ENCODE measurements around the gene GOLGA8N. TPM values are rescaled to one million over a fixed set of nuclear protein-coding genes. Genes with fewer than 3 reads are reported as not detected.

The GOLGA8N gene
- total RNA-seq, 3 donors from 2014 or later (not counting 1 experiment from before 2014, with no cell fraction given) = 50.5 to 238 (median 72.9) TPM

- H3K4me3 ChIP-seq (ENCODE audit: low read length) = no peak overlapping the region
- intact Hi-C loops (cut with micrococcal nuclease) = no loop called here
- Mint-ChIP-seq H3K27me3 (ENCODE audit: low read depth in 2 of 2) (peaks cover 0 to 3% of the 10 kb centered on the region in 2 donors), H3K4me3 (no peak overlapping the region), H3K27ac (no peak overlapping the region), H3K9me3 (no peaks in the 10 kb centered on the region), H3K4me1 (peaks cover 4% of the 10 kb centered on the region in 2 donors), H3K36me3 (peaks cover 8% of the 10 kb centered on the region)
- H3K9me3 ChIP-seq (ENCODE audit: control insufficient read depth, insufficient read depth, low read length) = no peaks in the 10 kb centered on the region
- H3K27ac ChIP-seq (ENCODE audit: low read length) = no peak overlapping the region
- peaks cover 8% of the 10 kb centered on the region for H3K36me3 ChIP-seq (ENCODE audit: control insufficient read depth, insufficient read depth, low read length)
- TF ChIP-seq CTCF (IDR thresholded peaks at IDR 0.05) = no peak
- DNase-seq (no peak), ATAC-seq (no peak)
- H3K4me1 ChIP-seq (ENCODE audit: control insufficient read depth, insufficient read depth, low read length) = peaks cover under 1% of the 10 kb centered on the region
- 94% methylated on average over 3 of the region's 3 CpGs for WGBS (ENCODE audit: insufficient coverage)
- H3K27me3 ChIP-seq (ENCODE audit: control insufficient read depth, insufficient read depth, low read length) = no peaks in the 10 kb centered on the region
Measured at GRCh38 chr15:32636410-32636809, 43.2 kb downstream of the GOLGA8N start.

- H3K27me3 ChIP-seq (ENCODE audit: control insufficient read depth, insufficient read depth, low read length) = no peaks in the 10 kb centered on the region
- H3K4me1 ChIP-seq (ENCODE audit: control insufficient read depth, insufficient read depth, low read length) = peaks cover 3% of the 10 kb centered on the region
- 89% methylated on average over 8 of the region's 8 CpGs for WGBS (ENCODE audit: insufficient coverage)
- intact Hi-C loops (cut with micrococcal nuclease) = no loop called here
- H3K27ac ChIP-seq (ENCODE audit: low read length) = no peak overlapping the region
- DNase-seq = no peak
- Mint-ChIP-seq H3K36me3 (peaks cover 8% of the 10 kb centered on the region), H3K4me3 (no peak overlapping the region), H3K4me1 (peaks cover 9 to 10% of the 10 kb centered on the region in 2 donors), H3K27ac (no peak overlapping the region), H3K27me3 (ENCODE audit: low read depth in 2 of 2) (peaks cover 0 to 7% of the 10 kb centered on the region in 2 donors), H3K9me3 (no peaks in the 10 kb centered on the region)
- peaks cover 8% of the 10 kb centered on the region for H3K36me3 ChIP-seq (ENCODE audit: control insufficient read depth, insufficient read depth, low read length)
- H3K4me3 ChIP-seq (ENCODE audit: low read length) = no peak overlapping the region
- no peak for TF ChIP-seq CTCF (IDR thresholded peaks at IDR 0.05)
- ATAC-seq = no peak
- H3K9me3 ChIP-seq (ENCODE audit: control insufficient read depth, insufficient read depth, low read length) = no peaks in the 10 kb centered on the region
Measured at GRCh38 chr15:32636908-32637567, 43.8 kb downstream of the GOLGA8N start.

- no peaks in the 10 kb centered on the region for H3K27me3 ChIP-seq (ENCODE audit: control insufficient read depth, insufficient read depth, low read length)
- ATAC-seq (no peak), DNase-seq (no peak)
- Mint-ChIP-seq H3K36me3 (peaks cover 8% of the 10 kb centered on the region), H3K27ac (no peak overlapping the region), H3K9me3 (no peaks in the 10 kb centered on the region), H3K4me1 (peaks cover 9 to 10% of the 10 kb centered on the region in 2 donors), H3K27me3 (ENCODE audit: low read depth in 2 of 2) (peaks cover 0 to 7% of the 10 kb centered on the region in 2 donors), H3K4me3 (no peak overlapping the region)
- peaks cover 3% of the 10 kb centered on the region for H3K4me1 ChIP-seq (ENCODE audit: control insufficient read depth, insufficient read depth, low read length)
- no CpG with 5 or more reads among the region's 1 CpG for WGBS (ENCODE audit: insufficient coverage)
- no peak overlapping the region for H3K4me3 ChIP-seq (ENCODE audit: low read length)
- intact Hi-C loops (cut with micrococcal nuclease) = no loop called here
- TF ChIP-seq CTCF (IDR thresholded peaks at IDR 0.05) = no peak
- no peaks in the 10 kb centered on the region for H3K9me3 ChIP-seq (ENCODE audit: control insufficient read depth, insufficient read depth, low read length)
- H3K27ac ChIP-seq (ENCODE audit: low read length) = no peak overlapping the region
- peaks cover 8% of the 10 kb centered on the region for H3K36me3 ChIP-seq (ENCODE audit: control insufficient read depth, insufficient read depth, low read length)
Measured at GRCh38 chr15:32637704-32638103, 44.4 kb downstream of the GOLGA8N start.

Measured in natural killer cell (primary cell).